Embryonic facial prominence (tissue), 1 donor: ENCODE measurements around the gene IGFALS.
"Not testable (repeated sequence)": the region's sequence is repeated elsewhere in the genome, so short reads cannot be mapped to it uniquely, and the experiment has no call there.

Source experiments
- DNase-seq: peaks from one replicate; pipeline ENCODE4 v3.0.0-alpha.2; 2016; ENCODE audit errors: extremely low spot score

Gene IGFALS

GRCh38 chr16:1818204-1818872 lies 24.8 kb upstream of the IGFALS start:
- DNase-seq, result no peak

- DNase-seq, result no peak
Observed at GRCh38 chr16:1817716-1818115, 24.2 kb upstream of the IGFALS start.

GRCh38 chr16:1817276-1817589 lies 23.7 kb upstream of the IGFALS start:
- no peak for DNase-seq

GRCh38 chr16:1816396-1817275 lies 23.1 kb upstream of the IGFALS start:
- no peak for DNase-seq

- no peak for DNase-seq
Observed at GRCh38 chr16:1815461-1815860, 22.0 kb upstream of the IGFALS start.

GRCh38 chr16:1812732-1813163 lies 19.2 kb upstream of the IGFALS start:
- DNase-seq, result no peak

- no peak for DNase-seq
Observed at GRCh38 chr16:1810536-1810935, 17.0 kb upstream of the IGFALS start.

GRCh38 chr16:1810106-1810505 lies 16.6 kb upstream of the IGFALS start:
- no peak for DNase-seq

- DNase-seq, result no peak
Observed at GRCh38 chr16:1809281-1809801, 15.8 kb upstream of the IGFALS start.

GRCh38 chr16:1808691-1809090 lies 15.2 kb upstream of the IGFALS start:
- DNase-seq, result no peak

- DNase-seq, result no peak
Observed at GRCh38 chr16:1807626-1808025, 14.1 kb upstream of the IGFALS start.

GRCh38 chr16:1800701-1801100 lies 7.2 kb upstream of the IGFALS start:
- DNase-seq, result no peak

GRCh38 chr16:1799263-1799662 lies 5.8 kb upstream of the IGFALS start:
- DNase-seq, result not testable (repeated sequence)

- DNase-seq, result no peak
Observed at GRCh38 chr16:1794908-1795666, 1.6 kb upstream of the IGFALS start.

- DNase-seq, result no peak
Observed at GRCh38 chr16:1794221-1794871, 841 bp upstream of the IGFALS start.

- no peak for DNase-seq
Observed at GRCh38 chr16:1792836-1793577, 498 bp downstream of the IGFALS start.

- DNase-seq, result no peak
Observed at GRCh38 chr16:1791943-1792812, 1.3 kb downstream of the IGFALS start.

GRCh38 chr16:1791256-1791942 lies 2.1 kb downstream of the IGFALS start:
- DNase-seq, result no peak

GRCh38 chr16:1790611-1791255 lies 2.8 kb downstream of the IGFALS start:
- DNase-seq, result no peak
